Measurements from ENCODE around the gene DUSP7. TPM values are rescaled to one million over a fixed set of nuclear protein-coding genes. Genes with fewer than 3 reads are reported as not detected.

Gene DUSP7
- polyA plus RNA-seq, 4 donors: 16.7 to 20.0 (median 18.4) TPM

GRCh38 chr3:52014613-52015012 is 41.8 kb downstream of the DUSP7 start:
- DNase-seq (ENCODE audit: low read depth in 4 of 4, low spot score in 3 of 4): no peak

GRCh38 chr3:52013802-52014598 is 42.4 kb downstream of the DUSP7 start:
- DNase-seq (ENCODE audit: low read depth in 4 of 4, low spot score in 3 of 4): no peak

- DNase-seq (ENCODE audit: low read depth in 4 of 4, low spot score in 3 of 4): no peak
Observed at GRCh38 chr3:52012699-52013098, 43.7 kb downstream of the DUSP7 start.

- DNase-seq (ENCODE audit: low read depth in 4 of 4, low spot score in 3 of 4): no peak
Observed at GRCh38 chr3:52010431-52010830, 45.9 kb downstream of the DUSP7 start.

- no peak for DNase-seq (ENCODE audit: low read depth in 4 of 4, low spot score in 3 of 4)
Observed at GRCh38 chr3:52007291-52007690, 49.1 kb downstream of the DUSP7 start.

- no peak for DNase-seq (ENCODE audit: low read depth in 4 of 4, low spot score in 3 of 4)
Observed at GRCh38 chr3:52006820-52007133, 49.6 kb downstream of the DUSP7 start.

GRCh38 chr3:52006017-52006819 is 50.2 kb downstream of the DUSP7 start:
- no peak for DNase-seq (ENCODE audit: low read depth in 4 of 4, low spot score in 3 of 4)

- peak in 3 of 4 donors; percentile 39 to 66 (median 61) for DNase-seq (ENCODE audit: low read depth in 4 of 4, low spot score in 3 of 4)
Observed at GRCh38 chr3:52005571-52005986, 50.8 kb downstream of the DUSP7 start.

GRCh38 chr3:52004906-52005395 is 51.4 kb downstream of the DUSP7 start:
- DNase-seq (ENCODE audit: low read depth in 4 of 4, low spot score in 3 of 4): no peak

- peak in 3 of 4 donors; percentile 42 to 54 (median 43) for DNase-seq (ENCODE audit: low read depth in 4 of 4, low spot score in 3 of 4)
Observed at GRCh38 chr3:52004163-52004787, 52.1 kb downstream of the DUSP7 start.

- DNase-seq (ENCODE audit: low read depth in 4 of 4, low spot score in 3 of 4): no peak
Observed at GRCh38 chr3:52002748-52003147, 53.6 kb downstream of the DUSP7 start.

- peak; percentile 68 to 76 (median 70) for DNase-seq (ENCODE audit: low read depth in 4 of 4, low spot score in 3 of 4)
Observed at GRCh38 chr3:52001443-52001974, 54.9 kb downstream of the DUSP7 start.

GRCh38 chr3:51999846-52000245 is 56.5 kb downstream of the DUSP7 start:
- DNase-seq (ENCODE audit: low read depth in 4 of 4, low spot score in 3 of 4): no peak

Other genes starting within 250 kb of the DUSP7 start
- gene IQCF2, start 195.0 kb downstream of the DUSP7 start, polyA plus RNA-seq (ENCODE audit: insufficient read length in 4 of 4): not detected
- not detected for gene IQCF5, start 181.0 kb downstream of the DUSP7 start, polyA plus RNA-seq (ENCODE audit: insufficient read length in 4 of 4)
- not detected for gene IQCF1, start 153.2 kb downstream of the DUSP7 start, polyA plus RNA-seq (ENCODE audit: insufficient read length in 4 of 4)
- gene RRP9, start 114.7 kb downstream of the DUSP7 start, polyA plus RNA-seq (ENCODE audit: insufficient read length in 4 of 4): 10 to 100 TPM; 17.6 to 22.6 (median 19.9) TPM
- 10 to 100 TPM; 16.0 to 19.6 (median 17.2) TPM for gene PARP3, start 114.2 kb downstream of the DUSP7 start, polyA plus RNA-seq (ENCODE audit: insufficient read length in 4 of 4)
- under 1 TPM; 0.30 to 0.68 (median 0.40) TPM for gene GPR62, start 101.2 kb downstream of the DUSP7 start, polyA plus RNA-seq (ENCODE audit: insufficient read length in 4 of 4)
- gene PCBP4, start 89.1 kb downstream of the DUSP7 start, polyA plus RNA-seq (ENCODE audit: insufficient read length in 4 of 4): 10 to 100 TPM; 53.6 to 68.2 (median 56.2) TPM
- gene ABHD14B, start 82.5 kb downstream of the DUSP7 start, polyA plus RNA-seq (ENCODE audit: insufficient read length in 4 of 4): 10 to 100 TPM; 80.5 to 95.6 (median 90.7) TPM
- 10 to 100 TPM; 24.1 to 34.7 (median 26.9) TPM for gene ABHD14A, start 81.5 kb downstream of the DUSP7 start, polyA plus RNA-seq (ENCODE audit: insufficient read length in 4 of 4)
- 100 to 1,000 TPM; 102 to 142 (median 115) TPM for gene ACY1, start 73.0 kb downstream of the DUSP7 start, polyA plus RNA-seq (ENCODE audit: insufficient read length in 4 of 4)
- gene RPL29, start 60.7 kb downstream of the DUSP7 start, polyA plus RNA-seq (ENCODE audit: insufficient read length in 4 of 4): 1,000 to 10,000 TPM; 1,532 to 1,899 (median 1,617) TPM
- 1 to 10 TPM; 7.1 to 8.6 (median 7.9) TPM for gene POC1A, start 97.9 kb upstream of the DUSP7 start, polyA plus RNA-seq (ENCODE audit: insufficient read length in 4 of 4)
- 10 to 100 TPM; 46.2 to 53.4 (median 48.1) TPM for gene ALAS1, start 141.6 kb upstream of the DUSP7 start, polyA plus RNA-seq (ENCODE audit: insufficient read length in 4 of 4)
- gene TLR9, start 169.1 kb upstream of the DUSP7 start, polyA plus RNA-seq (ENCODE audit: insufficient read length in 4 of 4): under 1 TPM; 0.08 to 0.27 (median 0.19) TPM
- 10 to 100 TPM; 26.0 to 36.8 (median 28.0) TPM for gene TWF2, start 182.6 kb upstream of the DUSP7 start, polyA plus RNA-seq (ENCODE audit: insufficient read length in 4 of 4)
- gene PPM1M, start 189.2 kb upstream of the DUSP7 start, polyA plus RNA-seq (ENCODE audit: insufficient read length in 4 of 4): 10 to 100 TPM; 17.9 to 20.6 (median 20.1) TPM
- 100 to 1,000 TPM in 3 of 4 donors, 10 to 100 TPM in 1; 92.9 to 110 (median 106) TPM for gene WDR82, start 222.1 kb upstream of the DUSP7 start, polyA plus RNA-seq (ENCODE audit: insufficient read length in 4 of 4)
- gene GLYCTK, start 231.3 kb upstream of the DUSP7 start, polyA plus RNA-seq (ENCODE audit: insufficient read length in 4 of 4): 10 to 100 TPM; 29.6 to 45.1 (median 33.0) TPM